Activated T-cell treated with anti-CD3 and anti-CD28 coated beads, Interleukin-2, amount 50 U/mL, for 4 hours (primary cell): ENCODE results near the gene TCERG1. TPM values are rescaled to one million over a fixed set of nuclear protein-coding genes. Genes with fewer than 3 reads are reported as not detected.

ENCODE experiments used
- ATAC-seq, 2 donors: fragments of 200-7000 bp; cut with Tn5 transposase; one replicate each; pipeline ENCODE4 v1.10.0; 2021
- DNase-seq: peaks from one replicate; pipeline ENCODE4 v3.0.0-alpha.2; 2020
- H3K27me3 Mint-ChIP-seq: one replicate; pipeline ENCODE4 v1.8.0; 2021; ENCODE audit warnings: low read depth, mixed read lengths
- H3K36me3 Mint-ChIP-seq: one replicate; pipeline ENCODE4 v1.8.0; 2022; ENCODE audit warnings: mixed read lengths; ENCODE audit not compliant: insufficient read depth
- H3K4me1 Mint-ChIP-seq: one replicate; pipeline ENCODE4 v1.8.0; 2021; ENCODE audit warnings: low read depth, mixed read lengths
- H3K4me3 Mint-ChIP-seq: one replicate; pipeline ENCODE4 v1.8.0; 2021; ENCODE audit warnings: mild to moderate bottlenecking, moderate library complexity, mixed read lengths
- H3K9me3 Mint-ChIP-seq: one replicate; pipeline ENCODE4 v1.8.0; 2021; ENCODE audit warnings: mixed read lengths
- total RNA-seq, 3 donors: library from RNA; stranded (reverse); gene quantifications; one replicate each; pipeline ENCODE4 v1.2.1, GENCODE V29; 2021

TCERG1 gene
- total RNA-seq, 3 donors from 2014 or later = 128 to 147 (median 132) TPM

GRCh38 chr5:146520731-146521130 is 73.6 kb downstream of the TCERG1 start:
- Mint-ChIP-seq H3K4me3 (no peak overlapping the region), H3K27me3 (peaks cover 16% of the 10 kb centered on the region), H3K9me3 (no peaks in the 10 kb centered on the region), H3K4me1 (no peaks in the 10 kb centered on the region), H3K36me3 (no peaks in the 10 kb centered on the region)
- ATAC-seq = no peak
- no peak for DNase-seq

GRCh38 chr5:146521403-146522106 is 74.4 kb downstream of the TCERG1 start:
- H3K9me3 Mint-ChIP-seq = no peaks in the 10 kb centered on the region
- no peaks in the 10 kb centered on the region for H3K4me1 Mint-ChIP-seq
- DNase-seq (no peak), ATAC-seq (no peak)
- peaks cover 16% of the 10 kb centered on the region for H3K27me3 Mint-ChIP-seq
- no peak overlapping the region for H3K4me3 Mint-ChIP-seq
- H3K36me3 Mint-ChIP-seq = no peaks in the 10 kb centered on the region

GRCh38 chr5:146523698-146524097 is 76.6 kb downstream of the TCERG1 start:
- ATAC-seq (no peak), DNase-seq (no peak)
- Mint-ChIP-seq H3K4me1 (no peaks in the 10 kb centered on the region), H3K36me3 (no peaks in the 10 kb centered on the region), H3K27me3 (peaks cover 18% of the 10 kb centered on the region), H3K4me3 (no peak overlapping the region), H3K9me3 (no peaks in the 10 kb centered on the region)

GRCh38 chr5:146527785-146528184 is 80.7 kb downstream of the TCERG1 start:
- DNase-seq (no peak), ATAC-seq (no peak)
- Mint-ChIP-seq H3K4me1 (no peaks in the 10 kb centered on the region), H3K9me3 (no peaks in the 10 kb centered on the region), H3K4me3 (no peak overlapping the region), H3K36me3 (no peaks in the 10 kb centered on the region), H3K27me3 (peaks cover 6% of the 10 kb centered on the region)

GRCh38 chr5:146528236-146528635 is 81.1 kb downstream of the TCERG1 start:
- no peak for ATAC-seq
- Mint-ChIP-seq H3K27me3 (peaks cover 6% of the 10 kb centered on the region), H3K9me3 (no peaks in the 10 kb centered on the region), H3K4me3 (no peak overlapping the region), H3K4me1 (peaks cover under 1% of the 10 kb centered on the region), H3K36me3 (no peaks in the 10 kb centered on the region)
- DNase-seq = no peak

- Mint-ChIP-seq H3K36me3 (no peaks in the 10 kb centered on the region), H3K9me3 (no peaks in the 10 kb centered on the region), H3K4me1 (peaks cover 3% of the 10 kb centered on the region), H3K4me3 (no peak overlapping the region), H3K27me3 (peaks cover 2% of the 10 kb centered on the region)
- ATAC-seq (no peak), DNase-seq (no peak)
Observed at GRCh38 chr5:146529984-146530383, 82.9 kb downstream of the TCERG1 start.

GRCh38 chr5:146533260-146533857 is 86.2 kb downstream of the TCERG1 start:
- H3K4me3 Mint-ChIP-seq = no peak overlapping the region
- H3K4me1 Mint-ChIP-seq = peaks cover 3% of the 10 kb centered on the region
- DNase-seq (peak; percentile 66), ATAC-seq (peak; percentile 87 to 92)
- peaks cover under 1% of the 10 kb centered on the region for H3K27me3 Mint-ChIP-seq
- no peaks in the 10 kb centered on the region for H3K9me3 Mint-ChIP-seq
- H3K36me3 Mint-ChIP-seq = no peaks in the 10 kb centered on the region

GRCh38 chr5:146533882-146534281 is 86.7 kb downstream of the TCERG1 start:
- Mint-ChIP-seq H3K4me3 (no peak overlapping the region), H3K4me1 (peaks cover 3% of the 10 kb centered on the region), H3K36me3 (no peaks in the 10 kb centered on the region), H3K9me3 (no peaks in the 10 kb centered on the region), H3K27me3 (no peaks in the 10 kb centered on the region)
- ATAC-seq (no peak), DNase-seq (no peak)

- no peak for ATAC-seq
- H3K4me1 Mint-ChIP-seq = peaks cover 3% of the 10 kb centered on the region
- no peak overlapping the region for H3K4me3 Mint-ChIP-seq
Observed at GRCh38 chr5:146538432-146538831, 91.3 kb downstream of the TCERG1 start.

GRCh38 chr5:146539973-146540372 is 92.8 kb downstream of the TCERG1 start:
- Mint-ChIP-seq H3K9me3 (no peaks in the 10 kb centered on the region), H3K4me3 (no peak overlapping the region), H3K27me3 (peaks cover 4% of the 10 kb centered on the region), H3K4me1 (peaks cover 2% of the 10 kb centered on the region), H3K36me3 (no peaks in the 10 kb centered on the region)
- DNase-seq = no peak
- ATAC-seq = no peak

More at GRCh38 chr5:146538432-146538831, 91.3 kb downstream of the TCERG1 start:
- DNase-seq = no peak
- Mint-ChIP-seq H3K36me3 (no peaks in the 10 kb centered on the region), H3K9me3 (no peaks in the 10 kb centered on the region), H3K27me3 (peaks cover 4% of the 10 kb centered on the region)

GRCh38 chr5:146540414-146540813 is 93.3 kb downstream of the TCERG1 start:
- Mint-ChIP-seq H3K36me3 (no peaks in the 10 kb centered on the region), H3K4me1 (peaks cover 2% of the 10 kb centered on the region), H3K27me3 (peaks cover 4% of the 10 kb centered on the region), H3K9me3 (no peaks in the 10 kb centered on the region), H3K4me3 (no peak overlapping the region)
- DNase-seq = no peak
- ATAC-seq = no peak

GRCh38 chr5:146541958-146542849 is 95.1 kb downstream of the TCERG1 start:
- H3K4me1 Mint-ChIP-seq = peaks cover 2% of the 10 kb centered on the region
- ATAC-seq (peak; percentile 85 to 93), DNase-seq (peak; percentile 60)
- no peak overlapping the region for H3K4me3 Mint-ChIP-seq
- no peaks in the 10 kb centered on the region for H3K9me3 Mint-ChIP-seq
- H3K36me3 Mint-ChIP-seq = no peaks in the 10 kb centered on the region
- peaks cover 4% of the 10 kb centered on the region for H3K27me3 Mint-ChIP-seq

GRCh38 chr5:146544232-146544631 is 97.1 kb downstream of the TCERG1 start:
- peaks cover 4% of the 10 kb centered on the region for H3K27me3 Mint-ChIP-seq
- no peak for ATAC-seq
- peaks cover 2% of the 10 kb centered on the region for H3K4me1 Mint-ChIP-seq
- H3K4me3 Mint-ChIP-seq = no peak overlapping the region
- H3K36me3 Mint-ChIP-seq = no peaks in the 10 kb centered on the region
- DNase-seq = no peak
- no peaks in the 10 kb centered on the region for H3K9me3 Mint-ChIP-seq

- no peaks in the 10 kb centered on the region for H3K9me3 Mint-ChIP-seq
- H3K4me3 Mint-ChIP-seq = no peak overlapping the region
- no peak for ATAC-seq
Observed at GRCh38 chr5:146548781-146549449, 101.8 kb downstream of the TCERG1 start.

More at GRCh38 chr5:146548781-146549449, 101.8 kb downstream of the TCERG1 start:
- no peaks in the 10 kb centered on the region for H3K4me1 Mint-ChIP-seq
- peaks cover 16% of the 10 kb centered on the region for H3K27me3 Mint-ChIP-seq
- no peak for DNase-seq
- no peaks in the 10 kb centered on the region for H3K36me3 Mint-ChIP-seq
